ENCODE measurements around the gene EEPD1. TPM values are rescaled to one million over a fixed set of nuclear protein-coding genes. Genes with fewer than 3 reads are reported as not detected.
"Not testable (repeated sequence)": the region's sequence is repeated elsewhere in the genome, so short reads cannot be mapped to it uniquely, and the experiment has no call there.

EEPD1 gene
- polyA plus RNA-seq, 3 donors from 2014 or later: 1.3 to 4.4 (median 2.1) TPM

GRCh38 chr7:36137754-36138153 is 15.3 kb upstream of the EEPD1 start:
- DNase-seq: no peak
- no peaks in the 10 kb centered on the region for H3K36me3 Mint-ChIP-seq
- H3K27ac Mint-ChIP-seq: no peak overlapping the region
- H3K4me3 Mint-ChIP-seq: no peak overlapping the region
- no peaks in the 10 kb centered on the region for H3K4me1 Mint-ChIP-seq
- H3K9me3 Mint-ChIP-seq: peaks cover 0 to 7% (median 0%) of the 10 kb centered on the region in 6 donors
- peaks cover 0 to 11% (median 4%) of the 10 kb centered on the region in 3 donors for H3K27me3 Mint-ChIP-seq (ENCODE audit: low read depth in 3 of 3)

GRCh38 chr7:36138209-36138608 is 14.8 kb upstream of the EEPD1 start:
- Mint-ChIP-seq H3K36me3 (no peaks in the 10 kb centered on the region), H3K4me1 (no peaks in the 10 kb centered on the region), H3K9me3 (peaks cover 0 to 7% (median 0%) of the 10 kb centered on the region in 6 donors), H3K4me3 (no peak overlapping the region), H3K27ac (no peak overlapping the region), H3K27me3 (ENCODE audit: low read depth in 3 of 3) (peaks cover 0 to 11% (median 3%) of the 10 kb centered on the region in 3 donors)
- no peak for DNase-seq

- peaks cover 0 to 7% (median 0%) of the 10 kb centered on the region in 6 donors for H3K9me3 Mint-ChIP-seq
- H3K4me3 Mint-ChIP-seq: no peak overlapping the region
- DNase-seq: no peak
- H3K4me1 Mint-ChIP-seq: no peaks in the 10 kb centered on the region
- H3K27ac Mint-ChIP-seq: no peak overlapping the region
- H3K27me3 Mint-ChIP-seq (ENCODE audit: low read depth in 3 of 3): peaks cover 0 to 11% (median 2%) of the 10 kb centered on the region in 3 donors
- H3K36me3 Mint-ChIP-seq: no peaks in the 10 kb centered on the region
Observed at GRCh38 chr7:36141351-36141750, 11.7 kb upstream of the EEPD1 start.

- DNase-seq: no peak
- H3K9me3 Mint-ChIP-seq: peaks cover 0 to 7% (median 0%) of the 10 kb centered on the region in 6 donors
- H3K27me3 Mint-ChIP-seq (ENCODE audit: low read depth in 3 of 3): peaks cover 2 to 9% (median 2%) of the 10 kb centered on the region in 3 donors
- no peak overlapping the region for H3K27ac Mint-ChIP-seq
- no peak overlapping the region for H3K4me3 Mint-ChIP-seq
- no peaks in the 10 kb centered on the region for H3K4me1 Mint-ChIP-seq
- H3K36me3 Mint-ChIP-seq: no peaks in the 10 kb centered on the region
Observed at GRCh38 chr7:36141850-36142249, 11.2 kb upstream of the EEPD1 start.

GRCh38 chr7:36144189-36144588 is 8.9 kb upstream of the EEPD1 start:
- no peak overlapping the region for H3K27ac Mint-ChIP-seq
- H3K4me1 Mint-ChIP-seq: no peaks in the 10 kb centered on the region

GRCh38 chr7:36145686-36146085 is 7.4 kb upstream of the EEPD1 start:
- peaks cover 0 to 2% (median 0%) of the 10 kb centered on the region in 6 donors for H3K9me3 Mint-ChIP-seq
- H3K36me3 Mint-ChIP-seq: no peaks in the 10 kb centered on the region
- H3K4me1 Mint-ChIP-seq: no peaks in the 10 kb centered on the region
- DNase-seq: no peak
- no peak overlapping the region for H3K27ac Mint-ChIP-seq
- H3K27me3 Mint-ChIP-seq (ENCODE audit: low read depth in 3 of 3): peaks cover 2 to 3% (median 2%) of the 10 kb centered on the region in 3 donors
- H3K4me3 Mint-ChIP-seq: no peak overlapping the region

More at GRCh38 chr7:36144189-36144588, 8.9 kb upstream of the EEPD1 start:
- peaks cover 2 to 9% (median 2%) of the 10 kb centered on the region in 3 donors for H3K27me3 Mint-ChIP-seq (ENCODE audit: low read depth in 3 of 3)
- no peak for DNase-seq
- H3K36me3 Mint-ChIP-seq: no peaks in the 10 kb centered on the region
- peaks cover 0 to 7% (median 0%) of the 10 kb centered on the region in 6 donors for H3K9me3 Mint-ChIP-seq
- H3K4me3 Mint-ChIP-seq: no peak overlapping the region

GRCh38 chr7:36147361-36147760 is 5.7 kb upstream of the EEPD1 start:
- Mint-ChIP-seq H3K9me3 (no peaks in the 10 kb centered on the region), H3K27me3 (ENCODE audit: low read depth in 3 of 3) (peaks cover 0 to 2% (median 2%) of the 10 kb centered on the region in 3 donors), H3K27ac (no peak overlapping the region), H3K36me3 (no peaks in the 10 kb centered on the region), H3K4me3 (no peak overlapping the region), H3K4me1 (peaks cover 2 to 5% of the 10 kb centered on the region in 2 donors)
- no peak for DNase-seq

- H3K27ac Mint-ChIP-seq: no peak overlapping the region
- DNase-seq: no peak
- no peaks in the 10 kb centered on the region for H3K36me3 Mint-ChIP-seq
- peaks cover 6 to 8% of the 10 kb centered on the region in 2 donors for H3K4me1 Mint-ChIP-seq
- no peaks in the 10 kb centered on the region for H3K9me3 Mint-ChIP-seq
- peaks cover 0 to 2% (median 2%) of the 10 kb centered on the region in 3 donors for H3K27me3 Mint-ChIP-seq (ENCODE audit: low read depth in 3 of 3)
- no peak overlapping the region for H3K4me3 Mint-ChIP-seq
Observed at GRCh38 chr7:36148422-36149065, 4.5 kb upstream of the EEPD1 start.

- not testable (repeated sequence) for H3K27ac Mint-ChIP-seq; H3K4me3 Mint-ChIP-seq; H3K9me3 Mint-ChIP-seq; H3K27me3 Mint-ChIP-seq (ENCODE audit: low read depth in 3 of 3); DNase-seq; H3K36me3 Mint-ChIP-seq
- peaks cover 8 to 10% of the 10 kb centered on the region in 2 donors for H3K4me1 Mint-ChIP-seq
Observed at GRCh38 chr7:36149240-36149639, 3.8 kb upstream of the EEPD1 start.

GRCh38 chr7:36149694-36150452 is 3.2 kb upstream of the EEPD1 start:
- no peaks in the 10 kb centered on the region for H3K9me3 Mint-ChIP-seq
- peaks cover 8 to 10% of the 10 kb centered on the region in 2 donors for H3K4me1 Mint-ChIP-seq
- H3K4me3 Mint-ChIP-seq: no peak overlapping the region
- peaks cover 0 to 2% (median 2%) of the 10 kb centered on the region in 3 donors for H3K27me3 Mint-ChIP-seq (ENCODE audit: low read depth in 3 of 3)
- H3K27ac Mint-ChIP-seq: no peak overlapping the region
- no peak for DNase-seq
- H3K36me3 Mint-ChIP-seq: no peaks in the 10 kb centered on the region

GRCh38 chr7:36151921-36152755 is 916 bp upstream of the EEPD1 start:
- Mint-ChIP-seq H3K4me1 (peaks cover 10 to 13% of the 10 kb centered on the region in 2 donors), H3K36me3 (no peaks in the 10 kb centered on the region), H3K4me3 (peak overlapping the region; percentile 79 to 88 (median 87)), H3K27ac (peak overlapping the region in 4 of 6 donors; percentile 29 to 76 (median 74)), H3K27me3 (ENCODE audit: low read depth in 3 of 3) (peaks cover 0 to 3% (median 3%) of the 10 kb centered on the region in 3 donors), H3K9me3 (no peaks in the 10 kb centered on the region)
- no peak for DNase-seq

- H3K27ac Mint-ChIP-seq: no peak overlapping the region
- DNase-seq: peak in 2 of 3 donors; percentile 2 to 10
- peaks cover 10 to 13% of the 10 kb centered on the region in 2 donors for H3K4me1 Mint-ChIP-seq
- no peaks in the 10 kb centered on the region for H3K9me3 Mint-ChIP-seq
- no peaks in the 10 kb centered on the region for H3K36me3 Mint-ChIP-seq
- peak overlapping the region; percentile 68 to 88 (median 76) for H3K4me3 Mint-ChIP-seq
- peaks cover 0 to 3% (median 3%) of the 10 kb centered on the region in 3 donors for H3K27me3 Mint-ChIP-seq (ENCODE audit: low read depth in 3 of 3)
Observed at GRCh38 chr7:36153571-36154097, 580 bp downstream of the EEPD1 start.
